ENCODE measurements around the gene LDLRAP1.

The LDLRAP1 gene

DNA sequence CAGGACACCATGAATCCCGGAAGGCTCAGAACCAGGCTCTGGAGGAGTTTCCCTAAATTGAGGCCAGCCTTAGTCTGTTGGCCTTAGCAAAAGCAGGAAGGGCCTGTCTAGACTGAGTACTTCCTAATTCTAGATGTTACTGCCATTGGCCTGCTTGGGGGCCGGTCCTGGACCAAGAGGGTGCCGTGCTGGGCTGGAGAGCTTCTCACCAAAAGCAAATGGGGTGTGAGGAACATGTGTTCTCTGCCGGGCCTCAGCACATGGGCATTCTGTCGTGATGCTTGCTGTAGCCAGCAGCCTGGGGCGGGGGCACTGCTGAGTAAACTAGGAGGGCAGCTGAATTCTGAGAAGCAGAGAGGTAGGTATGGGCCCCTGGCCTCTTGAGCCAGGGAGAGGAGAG, 37.5 kb downstream of the LDLRAP1 start:
- no peak overlapping the region for H3K9ac ChIP-seq
- no peak overlapping the region for H3K4me3 ChIP-seq (IDR thresholded peaks at IDR 0.05; ENCODE audit: insufficient read depth, low read depth, low read length)
- H2AFZ ChIP-seq (ENCODE audit: low read depth): no peak overlapping the region; the same call in 1 of the 2 replicates
- no peaks in the 10 kb centered on the region for H3K27me3 ChIP-seq (ENCODE audit: insufficient read depth, low read depth)
- peaks cover 7% of the 10 kb centered on the region for H3K4me1 ChIP-seq (ENCODE audit: low read depth, poor library complexity, severe bottlenecking)
- no peak overlapping the region for H3K4me2 ChIP-seq
- TF ChIP-seq CTCF (conservative IDR thresholded peaks at IDR 0.05; ENCODE audit: low read depth, low read length): no peak; the same call in 1 of the 2 replicates
- H3K27ac ChIP-seq: no peak overlapping the region
- H3K79me2 ChIP-seq (ENCODE audit: insufficient read depth, low read depth): no peaks in the 10 kb centered on the region
- H4K20me1 ChIP-seq (ENCODE audit: insufficient read depth): no peaks in the 10 kb centered on the region
- H3K36me3 ChIP-seq (ENCODE audit: insufficient read depth): no peaks in the 10 kb centered on the region

GRCh38 chr1:25581764-25582163, 38.4 kb downstream of the LDLRAP1 start:
- Histone ChIP-seq H3K27me3 (ENCODE audit: insufficient read depth, low read depth) (no peaks in the 10 kb centered on the region), H3K4me3 (IDR thresholded peaks at IDR 0.05; ENCODE audit: insufficient read depth, low read depth, low read length) (no peak overlapping the region), H3K9ac (no peak overlapping the region), H3K79me2 (ENCODE audit: insufficient read depth, low read depth) (no peaks in the 10 kb centered on the region), H3K36me3 (ENCODE audit: insufficient read depth) (no peaks in the 10 kb centered on the region), H3K27ac (no peak overlapping the region), H3K4me1 (ENCODE audit: low read depth, poor library complexity, severe bottlenecking) (peaks cover 7% of the 10 kb centered on the region), H4K20me1 (ENCODE audit: insufficient read depth) (no peaks in the 10 kb centered on the region), H3K4me2 (no peak overlapping the region), H2AFZ (ENCODE audit: low read depth) (no peak overlapping the region)
- TF ChIP-seq CTCF (conservative IDR thresholded peaks at IDR 0.05; ENCODE audit: low read depth, low read length): no peak

- Histone ChIP-seq H3K36me3 (ENCODE audit: insufficient read depth) (no peaks in the 10 kb centered on the region), H3K4me2 (no peak overlapping the region), H3K27me3 (ENCODE audit: insufficient read depth, low read depth) (no peaks in the 10 kb centered on the region), H3K27ac (no peak overlapping the region), H4K20me1 (ENCODE audit: insufficient read depth) (no peaks in the 10 kb centered on the region), H3K9ac (no peak overlapping the region), H2AFZ (ENCODE audit: low read depth) (no peak overlapping the region), H3K4me1 (ENCODE audit: low read depth, poor library complexity, severe bottlenecking) (peaks cover 7% of the 10 kb centered on the region), H3K4me3 (IDR thresholded peaks at IDR 0.05; ENCODE audit: insufficient read depth, low read depth, low read length) (no peak overlapping the region), H3K79me2 (ENCODE audit: insufficient read depth, low read depth) (no peaks in the 10 kb centered on the region)
- TF ChIP-seq CTCF (conservative IDR thresholded peaks at IDR 0.05; ENCODE audit: low read depth, low read length): no peak
Measured at GRCh38 chr1:25583519-25584370, 40.3 kb downstream of the LDLRAP1 start.

DNA sequence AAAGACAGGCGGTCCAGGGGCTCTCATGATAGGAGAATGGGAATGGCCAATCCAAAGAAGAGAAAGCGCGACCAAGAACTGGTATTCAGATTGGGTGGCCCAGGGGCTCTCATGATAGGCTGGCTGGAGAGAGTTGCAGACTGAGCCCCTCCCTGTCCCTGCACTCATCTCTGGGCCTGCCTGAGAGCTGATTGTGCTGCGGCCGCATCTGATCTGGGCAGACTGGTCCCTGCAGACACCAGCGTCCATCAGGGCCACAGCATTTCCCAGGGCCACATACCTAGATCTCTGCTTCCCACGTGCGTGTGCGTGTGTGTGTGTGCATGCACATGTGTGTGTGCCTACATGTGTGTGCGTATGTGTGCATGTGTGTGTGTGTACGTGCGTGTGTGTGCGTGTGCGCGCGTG, 42.8 kb downstream of the LDLRAP1 start:
- no peaks in the 10 kb centered on the region for H3K4me1 ChIP-seq (ENCODE audit: low read depth, poor library complexity, severe bottlenecking)
- H3K27me3 ChIP-seq (ENCODE audit: insufficient read depth, low read depth): no peaks in the 10 kb centered on the region
- H3K4me2 ChIP-seq: no peak overlapping the region
- H4K20me1 ChIP-seq (ENCODE audit: insufficient read depth): no peaks in the 10 kb centered on the region
- TF ChIP-seq CTCF (conservative IDR thresholded peaks at IDR 0.05; ENCODE audit: low read depth, low read length): no peak
- no peaks in the 10 kb centered on the region for H3K36me3 ChIP-seq (ENCODE audit: insufficient read depth)
- no peak overlapping the region for H3K27ac ChIP-seq
- no peaks in the 10 kb centered on the region for H3K79me2 ChIP-seq (ENCODE audit: insufficient read depth, low read depth)
- no peak overlapping the region for H3K9ac ChIP-seq
- H2AFZ ChIP-seq (ENCODE audit: low read depth): no peak overlapping the region
- no peak overlapping the region for H3K4me3 ChIP-seq (IDR thresholded peaks at IDR 0.05; ENCODE audit: insufficient read depth, low read depth, low read length)
